PC-3 (cell line): ENCODE results near the gene CXCL13. TPM values are rescaled to one million over a fixed set of nuclear protein-coding genes. Genes with fewer than 3 reads are reported as not detected.

Source experiments
- ATAC-seq: fragments of 200-7000 bp; cut with Tn5 transposase; 2 replicates; pipeline ENCODE4 v1.9.1; 2020; ENCODE audit warnings: mild to moderate bottlenecking, moderate library complexity
- BruUV-seq: library from RNA; stranded (reverse); fragments of 400-500 nt; replicated peaks from 2 replicates; lab custom pipeline; 2021; lab: Mats Ljungman, UMichigan
- CTCF ChIA-PET: fragments of 300-600 bp; sonication (Branson Sonifier 250); formaldehyde crosslinking; loops from one replicate; lab custom pipeline; 2022; ENCODE audit warnings: antibody characterized with exemption; lab: Charles Lee
- POLR2A ChIA-PET: fragments of 300-600 bp; sonication (Branson Sonifier 250); formaldehyde crosslinking; loops from one replicate; lab custom pipeline; 2022; ENCODE audit warnings: antibody characterized with exemption; ENCODE audit not compliant: unreplicated experiment; lab: Charles Lee
- DNase-seq: peaks from one replicate; pipeline ENCODE4 v3.0.0-alpha.2; 2015
- H2AFZ ChIP-seq: fragments of 300-600 bp; sonication (generic); 2 replicates; pipeline ENCODE4 v1.6.0; 2016; ENCODE audit warnings: antibody characterized with exemption, low read length
- H3F3A ChIP-seq: fragments of 300-600 bp; sonication (generic); one replicate; pipeline ENCODE4 v1.6.0; 2017; ENCODE audit warnings: antibody characterized with exemption, low read length, control low read depth, mild to moderate bottlenecking; ENCODE audit not compliant: unreplicated experiment
- H3K27ac ChIP-seq: fragments of 300-600 bp; sonication (generic); 2 replicates; pipeline ENCODE4 v1.5.1; 2016; ENCODE audit warnings: mild to moderate bottlenecking, low read length
- H3K27me3 ChIP-seq: fragments of 300-600 bp; sonication (generic); 2 replicates; pipeline ENCODE4 v1.6.1; 2016; ENCODE audit warnings: low read length, mixed read lengths
- H3K36me3 ChIP-seq: fragments of 300-600 bp; sonication (generic); 2 replicates; pipeline ENCODE4 v1.6.1; 2016; ENCODE audit warnings: low read depth, mixed run types, low read length, mixed read lengths
- H3K4me1 ChIP-seq: fragments of 300-600 bp; sonication (generic); 2 replicates; pipeline ENCODE4 v1.5.1; 2016; ENCODE audit warnings: low read length; ENCODE audit not compliant: insufficient read depth
- H3K4me2 ChIP-seq: fragments of 300-600 bp; sonication (generic); 2 replicates; pipeline ENCODE4 v1.6.0; 2016; ENCODE audit warnings: low read length
- H3K4me3 ChIP-seq: fragments of 300-600 bp; sonication (generic); 2 replicates; pipeline ENCODE4 v1.5.1; 2016; ENCODE audit warnings: mild to moderate bottlenecking, low read length, mixed read lengths
- H3K79me2 ChIP-seq: fragments of 300-600 bp; sonication (generic); 2 replicates; pipeline ENCODE4 v1.6.1; 2017; ENCODE audit warnings: low read length, mixed read lengths
- H3K9ac ChIP-seq: fragments of 300-600 bp; sonication (generic); 2 replicates; pipeline ENCODE4 v1.6.0; 2016; ENCODE audit warnings: mild to moderate bottlenecking, low read length
- H3K9me2 ChIP-seq: fragments of 300-600 bp; sonication (generic); replicated peaks from 2 replicates; pipeline ENCODE4 v1.6.1; 2016; ENCODE audit warnings: mixed run types, low read length, mixed read lengths
- H3K9me3 ChIP-seq: fragments of 300-600 bp; sonication (generic); 2 replicates; pipeline ENCODE4 v1.6.1; 2016; ENCODE audit warnings: low read length, mixed read lengths
- H4K20me1 ChIP-seq: fragments of 300-600 bp; sonication (generic); 2 replicates; pipeline ENCODE4 v1.6.1; 2016; ENCODE audit warnings: low read length, mixed read lengths
- CTCF ChIP-seq: fragments of 300-600 bp; sonication (generic); conservative IDR thresholded peaks from 2 replicates; pipeline ENCODE4 v1.5.1; 2017; ENCODE audit warnings: antibody characterized with exemption, low read depth, mild to moderate bottlenecking, low read length
- EZH2 ChIP-seq: fragments of 300-600 bp; sonication (generic); IDR thresholded peaks from one replicate; pipeline ENCODE4 v1.6.1; 2017; ENCODE audit warnings: antibody characterized with exemption, mild to moderate bottlenecking, low read length; ENCODE audit not compliant: unreplicated experiment
- EZH2phosphoT487 ChIP-seq: fragments of 300-600 bp; sonication (generic); IDR thresholded peaks from 2 replicates; pipeline ENCODE4 v1.6.1; 2018; ENCODE audit warnings: mild to moderate bottlenecking, antibody characterized with exemption, low read length, borderline replicate concordance
- intact Hi-C: fragments of 100-400 bp; cut with micrococcal nuclease; formaldehyde crosslinking; loops from 2 replicates; pipeline ENCODE4 v1.9.0; 2023
- total RNA-seq: library from RNA; depleted of rRNA; stranded (reverse); fragments of >200 nt; gene quantifications from 2 replicates; pipeline ENCODE4 v1.2.3, GENCODE V29; 2014

The CXCL13 gene
- total RNA-seq, 1 experiment from 2014 or later, result not detected

GRCh38 chr4:77631276-77631675 is 25.7 kb downstream of the CXCL13 start:
- Histone ChIP-seq H3K9ac (no peak overlapping the region), H2AFZ (no peak overlapping the region), H4K20me1 (no peaks in the 10 kb centered on the region), H3K9me3 (no peaks in the 10 kb centered on the region), H3K4me2 (no peak overlapping the region), H3K4me1 (peaks cover 2% of the 10 kb centered on the region), H3F3A (no peaks in the 10 kb centered on the region), H3K27ac (no peak overlapping the region), H3K36me3 (no peaks in the 10 kb centered on the region), H3K4me3 (no peak overlapping the region), H3K27me3 (no peaks in the 10 kb centered on the region), H3K9me2 (no peaks in the 10 kb centered on the region), H3K79me2 (no peaks in the 10 kb centered on the region)
- TF ChIP-seq EZH2phosphoT487, result no peak
- TF ChIP-seq EZH2, result no peak
- TF ChIP-seq CTCF, result no peak
- DNase-seq, result no peak
- ATAC-seq, result no peak
- POLR2A ChIA-PET, result no interaction called here
- intact Hi-C loops, result no loop called here
- CTCF ChIA-PET, result no interaction called here
- BruUV-seq, result no TSS peak

GRCh38 chr4:77634132-77634785 is 28.6 kb downstream of the CXCL13 start:
- H3K4me1 ChIP-seq, result peaks cover 13% of the 10 kb centered on the region
- H3K27me3 ChIP-seq, result no peaks in the 10 kb centered on the region
- no peaks in the 10 kb centered on the region for H3F3A ChIP-seq
- DNase-seq (no peak), ATAC-seq (no peak)
- no peak for TF ChIP-seq EZH2
- TF ChIP-seq CTCF, result no peak
- no peak for TF ChIP-seq EZH2phosphoT487
- H3K79me2 ChIP-seq, result no peaks in the 10 kb centered on the region
- no peaks in the 10 kb centered on the region for H3K9me3 ChIP-seq
- intact Hi-C loops, result no loop called here
- no peak overlapping the region for H3K9ac ChIP-seq
- no peaks in the 10 kb centered on the region for H3K9me2 ChIP-seq
- no peak overlapping the region for H3K27ac ChIP-seq
- H4K20me1 ChIP-seq, result no peaks in the 10 kb centered on the region
- H3K4me3 ChIP-seq, result no peak overlapping the region
- ChIA-PET CTCF (no interaction called here), POLR2A (no interaction called here)
- BruUV-seq, result no TSS peak
- no peaks in the 10 kb centered on the region for H3K36me3 ChIP-seq
- no peak overlapping the region for H3K4me2 ChIP-seq
- no peak overlapping the region for H2AFZ ChIP-seq

GRCh38 chr4:77635246-77635645 is 29.6 kb downstream of the CXCL13 start:
- TF ChIP-seq EZH2phosphoT487 (no peak), EZH2 (no peak), CTCF (no peak)
- H4K20me1 ChIP-seq, result no peaks in the 10 kb centered on the region
- H2AFZ ChIP-seq, result no peak overlapping the region
- peaks cover 13% of the 10 kb centered on the region for H3K4me1 ChIP-seq
- DNase-seq (no peak), ATAC-seq (no peak)
- BruUV-seq, result no TSS peak
- no peaks in the 10 kb centered on the region for H3K79me2 ChIP-seq
- no peak overlapping the region for H3K9ac ChIP-seq
- intact Hi-C loops, result no loop called here
- H3K36me3 ChIP-seq, result no peaks in the 10 kb centered on the region
- H3K9me2 ChIP-seq, result no peaks in the 10 kb centered on the region
- POLR2A ChIA-PET, result no interaction called here
- H3K27ac ChIP-seq, result no peak overlapping the region
- CTCF ChIA-PET, result no interaction called here
- H3K4me2 ChIP-seq, result no peak overlapping the region
- no peaks in the 10 kb centered on the region for H3F3A ChIP-seq
- no peaks in the 10 kb centered on the region for H3K27me3 ChIP-seq
- H3K9me3 ChIP-seq, result no peaks in the 10 kb centered on the region
- H3K4me3 ChIP-seq, result no peak overlapping the region
